Neural cell (in vitro differentiated cells): ENCODE measurements around the gene TXNRD3. TPM values are rescaled to one million over a fixed set of nuclear protein-coding genes. Genes with fewer than 3 reads are reported as not detected.

Source experiments
- H2AFZ ChIP-seq: fragments of 200-600, 300-800 bp; sonication (generic), shearing (Covaris generic); 2 replicates; pipeline ENCODE4 v1.6.0; 2014; ENCODE audit warnings: low read depth, mild to moderate bottlenecking, antibody characterized with exemption, low read length, moderate library complexity
- H3F3A ChIP-seq: fragments of 200-600 bp; shearing (Covaris generic); 2 replicates; pipeline ENCODE4 v1.6.1; 2016; ENCODE audit warnings: mild to moderate bottlenecking, moderate library complexity, mixed read lengths, antibody characterized with exemption, low read length; ENCODE audit not compliant: insufficient read depth, poor library complexity, severe bottlenecking
- H3K27ac ChIP-seq: fragments of 200-600, 300-800 bp; sonication (generic), shearing (Covaris generic); 2 replicates; pipeline ENCODE4 v1.5.1; 2014; ENCODE audit warnings: mild to moderate bottlenecking, low read length, moderate library complexity
- H3K27me3 ChIP-seq: fragments of 300-800, 200-600 bp; sonication (generic), shearing (Covaris generic); 2 replicates; pipeline ENCODE4 v1.6.0; 2014; ENCODE audit warnings: mild to moderate bottlenecking, low read depth, low read length, moderate library complexity; ENCODE audit not compliant: insufficient read depth
- H3K36me3 ChIP-seq: fragments of 300-800, 200-600 bp; sonication (generic), shearing (Covaris generic); 2 replicates; pipeline ENCODE4 v1.5.1; 2014; ENCODE audit warnings: mild to moderate bottlenecking, antibody characterized with exemption, low read length, moderate library complexity; ENCODE audit not compliant: insufficient read depth
- H3K4me2 ChIP-seq: fragments of 300-800, 200-600 bp; sonication (generic), shearing (Covaris generic); 2 replicates; pipeline ENCODE4 v1.6.0; 2014; ENCODE audit warnings: mild to moderate bottlenecking, low read length
- H3K4me3 ChIP-seq: fragments of 300-800, 200-600 bp; sonication (generic), shearing (Covaris generic); 2 replicates; pipeline ENCODE4 v1.5.1; 2014; ENCODE audit warnings: mild to moderate bottlenecking, low read length, moderate library complexity
- H3K79me2 ChIP-seq: fragments of 200-600 bp; shearing (Covaris generic); replicated peaks from 2 replicates; pipeline ENCODE4 v1.6.0; 2014; ENCODE audit warnings: mild to moderate bottlenecking, low read length, moderate library complexity; ENCODE audit not compliant: insufficient read depth
- H3K9ac ChIP-seq: fragments of 300-800, 200-600 bp; sonication (generic), shearing (Covaris generic); 2 replicates; pipeline ENCODE4 v1.6.1; 2016; ENCODE audit warnings: mild to moderate bottlenecking, low read length, mixed read lengths
- H3K9me2 ChIP-seq: fragments of 200-600 bp; shearing (Covaris generic); 2 replicates; pipeline ENCODE4 v1.6.1; 2016; ENCODE audit warnings: mild to moderate bottlenecking, low read length, mixed read lengths; ENCODE audit not compliant: insufficient read depth
- H3K9me3 ChIP-seq: fragments of 200-600, 300-800 bp; sonication (generic), shearing (Covaris generic); 2 replicates; pipeline ENCODE4 v1.6.1; 2016; ENCODE audit warnings: mild to moderate bottlenecking, mixed run types, low read length, moderate library complexity, mixed read lengths
- H4K20me1 ChIP-seq: fragments of 200-600 bp; shearing (Covaris generic); 2 replicates; pipeline ENCODE4 v1.6.1; 2016; ENCODE audit warnings: mild to moderate bottlenecking, mixed run types; ENCODE audit not compliant: insufficient read depth
- CTCF ChIP-seq: fragments of 450-650 bp; IDR thresholded peaks from 2 replicates; pipeline ENCODE4 v1.5.1; 2014; ENCODE audit warnings: antibody characterized with exemption, mild to moderate bottlenecking, moderate library complexity; ENCODE audit not compliant: poor library complexity, severe bottlenecking
- EP300 ChIP-seq: fragments of 450-650 bp; conservative IDR thresholded peaks from 2 replicates; pipeline ENCODE4 v1.6.1; 2014; ENCODE audit warnings: antibody characterized with exemption, mild to moderate bottlenecking, moderate library complexity; ENCODE audit not compliant: poor library complexity, severe bottlenecking
- EZH2 ChIP-seq: fragments of 200-600, 300-800 bp; shearing (Covaris generic), sonication (generic); IDR thresholded peaks from 2 replicates; pipeline ENCODE4 v1.6.1; 2014; ENCODE audit warnings: antibody characterized with exemption, low read length, borderline replicate concordance, mild to moderate bottlenecking; ENCODE audit not compliant: insufficient read depth, poor library complexity, severe bottlenecking
- MXI1 ChIP-seq: fragments of 450-650 bp; conservative IDR thresholded peaks from 2 replicates; pipeline ENCODE4 v1.6.1; 2014; ENCODE audit warnings: antibody characterized with exemption, mild to moderate bottlenecking; ENCODE audit not compliant: poor library complexity, severe bottlenecking
- POLR2AphosphoS5 ChIP-seq: IDR thresholded peaks from 2 replicates; pipeline ENCODE4 v1.6.1; 2012
- RAD21 ChIP-seq: fragments of 450-650 bp; conservative IDR thresholded peaks from 2 replicates; pipeline ENCODE4 v1.6.1; 2014; ENCODE audit warnings: antibody characterized with exemption, mild to moderate bottlenecking, moderate library complexity
- REST ChIP-seq: IDR thresholded peaks from 2 replicates; pipeline ENCODE4 v1.6.1; 2012; ENCODE audit warnings: borderline replicate concordance
- SMC3 ChIP-seq: fragments of 450-650 bp; conservative IDR thresholded peaks from 2 replicates; pipeline ENCODE4 v1.6.1; 2014; ENCODE audit warnings: antibody characterized with exemption, mild to moderate bottlenecking, moderate library complexity; ENCODE audit not compliant: poor library complexity
- TAF1 ChIP-seq: IDR thresholded peaks from 2 replicates; pipeline ENCODE4 v1.6.1; 2012; ENCODE audit warnings: low read depth
- polyA plus RNA-seq: library from polyadenylated mRNA; depleted of rRNA; stranded (reverse); fragments of >200 nt; gene quantifications from 2 replicates; pipeline ENCODE4 v1.2.3, GENCODE V29; 2014

Gene TXNRD3
- polyA plus RNA-seq, 1 donor from 2014 or later: 2.2 TPM

GRCh38 chr3:126677862-126678503 is 23.1 kb upstream of the TXNRD3 start:
- Histone ChIP-seq H3K79me2 (no peaks in the 10 kb centered on the region), H3K4me3 (no peak overlapping the region), H3K9ac (no peak overlapping the region), H3K27me3 (no peaks in the 10 kb centered on the region), H3K36me3 (no peaks in the 10 kb centered on the region), H3K9me2 (no peaks in the 10 kb centered on the region), H4K20me1 (no peaks in the 10 kb centered on the region), H3K27ac (no peak overlapping the region), H3K4me2 (no peak overlapping the region), H2AFZ (no peak overlapping the region), H3F3A (no peaks in the 10 kb centered on the region), H3K9me3 (no peaks in the 10 kb centered on the region)
- TF ChIP-seq EZH2 (no peak), MXI1 (no peak), REST (no peak), POLR2AphosphoS5 (no peak), TAF1 (no peak), RAD21 (no peak), CTCF (no peak), EP300 (no peak), SMC3 (no peak)

GRCh38 chr3:126676919-126677705 is 22.2 kb upstream of the TXNRD3 start:
- Histone ChIP-seq H3F3A (no peaks in the 10 kb centered on the region), H3K36me3 (no peaks in the 10 kb centered on the region), H3K79me2 (no peaks in the 10 kb centered on the region), H3K9ac (no peak overlapping the region), H4K20me1 (no peaks in the 10 kb centered on the region), H3K27me3 (no peaks in the 10 kb centered on the region), H2AFZ (no peak overlapping the region), H3K4me2 (no peak overlapping the region), H3K27ac (no peak overlapping the region), H3K9me2 (no peaks in the 10 kb centered on the region), H3K4me3 (no peak overlapping the region), H3K9me3 (no peaks in the 10 kb centered on the region)
- TF ChIP-seq REST (no peak), SMC3 (no peak), EP300 (no peak), EZH2 (no peak), RAD21 (no peak), TAF1 (no peak), CTCF (no peak), POLR2AphosphoS5 (no peak), MXI1 (no peak)
